Keratinocyte (primary cell): ENCODE results near the gene NPHP3. TPM values are rescaled to one million over a fixed set of nuclear protein-coding genes. Genes with fewer than 3 reads are reported as not detected.

Source experiments
- DNase-seq: peaks from one replicate; pipeline ENCODE4 v3.0.0-alpha.2; 2011; ENCODE audit warnings: low read depth, missing footprints, low spot score
- FAIRE-seq: peaks from 2 replicates; lab custom pipeline; 2011; peaks lifted over from hg19 to GRCh38; lab: Jason Lieb, UNC
- H2AFZ ChIP-seq: 2 replicates; pipeline ENCODE4 v1.6.0; 2012; ENCODE audit warnings: low read length, control low read depth, inconsistent platforms; ENCODE audit not compliant: control insufficient read depth
- H3K27ac ChIP-seq: 2 replicates; pipeline ENCODE4 v1.5.1; 2011; ENCODE audit warnings: low read length; ENCODE audit not compliant: control insufficient read depth, insufficient read depth
- H3K27me3 ChIP-seq: 3 replicates; pipeline ENCODE4 v1.6.0; 2011; ENCODE audit warnings: low read length; ENCODE audit not compliant: control insufficient read depth, insufficient read depth; ENCODE audit errors: extremely low read depth
- H3K36me3 ChIP-seq, 2 experiments: 2 replicates in 1 of 2; 3 replicates in 1 of 2; pipeline ENCODE4 v1.5.1; 2011; ENCODE audit warnings: low read length in 2 of 2, mild to moderate bottlenecking in 1 of 2; ENCODE audit not compliant: control insufficient read depth in 2 of 2, insufficient read depth in 2 of 2; ENCODE audit errors: extremely low read depth in 1 of 2
- H3K4me1 ChIP-seq: 3 replicates; pipeline ENCODE4 v1.5.1; 2011; ENCODE audit warnings: low read length; ENCODE audit not compliant: control insufficient read depth, insufficient read depth; ENCODE audit errors: extremely low read depth
- H3K4me2 ChIP-seq: 3 replicates; pipeline ENCODE4 v1.6.0; 2011; ENCODE audit warnings: low read depth, low read length; ENCODE audit not compliant: control insufficient read depth, insufficient read depth; ENCODE audit errors: extremely low read depth
- H3K4me3 ChIP-seq, 3 experiments: fragments of 200-600 bp in 1 of 3; sonication (generic) in 1 of 3; 2 replicates in 2 of 3; 3 replicates in 1 of 3; pipeline ENCODE4 v1.5.1; 2011 to 2016; ENCODE audit warnings: low read length in 3 of 3, mild to moderate bottlenecking in 3 of 3, control low read depth in 2 of 3, inconsistent platforms in 1 of 3, low read depth in 1 of 3, mixed read lengths in 1 of 3, mixed run types in 1 of 3, moderate library complexity in 1 of 3; ENCODE audit not compliant: control insufficient read depth in 2 of 3, insufficient read depth in 2 of 3; ENCODE audit errors: extremely low read depth in 1 of 3
- H3K79me2 ChIP-seq: 2 replicates; pipeline ENCODE4 v1.6.0; 2012; ENCODE audit warnings: low read length; ENCODE audit not compliant: control insufficient read depth, insufficient read depth
- H3K9ac ChIP-seq: 3 replicates; pipeline ENCODE4 v1.6.0; 2011; ENCODE audit warnings: low read length; ENCODE audit not compliant: control insufficient read depth, insufficient read depth; ENCODE audit errors: extremely low read depth
- H3K9me1 ChIP-seq: 3 replicates; pipeline ENCODE4 v1.6.0; 2011; ENCODE audit warnings: low read length; ENCODE audit not compliant: control insufficient read depth, insufficient read depth; ENCODE audit errors: extremely low read depth
- H3K9me3 ChIP-seq: 2 replicates; pipeline ENCODE4 v1.5.1; 2012; ENCODE audit warnings: low read depth, low read length; ENCODE audit not compliant: control insufficient read depth
- H4K20me1 ChIP-seq: 3 replicates; pipeline ENCODE4 v1.6.0; 2011; ENCODE audit warnings: low read length; ENCODE audit not compliant: control insufficient read depth, insufficient read depth; ENCODE audit errors: extremely low read depth
- EZH2 ChIP-seq: IDR thresholded peaks from one replicate; pipeline ENCODE4 v1.6.1; 2012; ENCODE audit warnings: inconsistent platforms, mild to moderate bottlenecking, low read length, moderate library complexity
- dilution Hi-C: fragments of 300-500 bp; cut with MboI; formaldehyde crosslinking; loops from one replicate; pipeline ENCODE4 v1.7.0; 2020; ENCODE audit warnings: low sequenced_read_pairs; ENCODE audit not compliant: extremely low pct_ligation_motif_present
- polyA plus RNA-seq, 5 experiments: library from polyadenylated mRNA; depleted of rRNA in 3 of 5; stranded (reverse) in 3 of 5; stranded (forward) in 1 of 5; unstranded in 1 of 5; fragments of >200 nt; gene quantifications; 1 replicate in 1 of 5; 2 replicates in 3 of 5; 3 replicates in 1 of 5; pipeline versions ENCODE4 v1.2.1 to v1.2.3, GENCODE V29; 2011 to 2012; ENCODE audit warnings: missing spikeins in 2 of 5, low read depth in 1 of 5, low replicate concordance in 1 of 5
- TF ChIP-seq, protein P1 (sequence below), 3 experiments: IDR thresholded peaks in 1 of 3; conservative IDR thresholded peaks in 1 of 3; optimal IDR thresholded peaks in 1 of 3; 2 replicates in 2 of 3; 3 replicates in 1 of 3; pipeline versions ENCODE3 to v1.5.1; 2011; ENCODE audit warnings: low read length in 3 of 3, mild to moderate bottlenecking in 3 of 3, moderate library complexity in 2 of 3, control low read depth in 1 of 3, inconsistent platforms in 1 of 3; ENCODE audit not compliant: insufficient read depth in 2 of 3; ENCODE audit errors: extremely low read depth in 1 of 3

Gene NPHP3
- polyA plus RNA-seq, 1 donor (not counting 4 experiments of a cell fraction or from before 2014, with no cell fraction given): 22.4 TPM

DNA sequence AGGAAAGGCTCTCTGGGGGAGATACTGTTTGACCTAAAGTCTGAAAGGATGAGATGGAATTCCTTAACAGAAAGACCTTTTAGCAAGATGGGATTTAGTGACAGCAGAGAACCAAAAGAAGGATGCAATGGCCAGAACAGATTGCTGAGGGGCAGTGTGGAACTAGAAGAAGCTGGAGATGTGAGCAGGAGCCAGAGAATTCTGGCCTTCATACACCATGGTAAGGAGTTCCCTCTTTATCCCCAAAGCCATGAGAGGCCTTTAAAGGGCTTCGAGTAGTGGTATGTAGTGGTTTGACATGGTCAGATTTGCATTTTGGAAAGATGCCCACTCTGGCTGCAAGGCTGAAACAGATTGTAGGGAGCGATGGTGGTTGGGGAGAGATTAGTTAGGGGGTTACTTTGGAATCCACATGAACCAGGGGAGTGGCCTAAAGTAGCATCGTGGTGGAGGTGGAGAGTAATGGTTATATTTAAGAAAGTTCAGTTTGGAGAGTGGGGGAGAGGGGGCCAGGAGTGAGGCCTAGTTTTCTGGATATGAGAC lies 34.0 kb upstream of the NPHP3 start:
- Histone ChIP-seq H3K9me1 (no peaks in the 10 kb centered on the region), H4K20me1 (no peaks in the 10 kb centered on the region), H3K4me3 (no peak overlapping the region), H3K4me1 (no peaks in the 10 kb centered on the region), H3K9ac (no peak overlapping the region), H3K9me3 (no peaks in the 10 kb centered on the region), H3K36me3 (no peaks in the 10 kb centered on the region), H3K27ac (no peak overlapping the region), H2AFZ (no peak overlapping the region), H3K79me2 (no peaks in the 10 kb centered on the region), H3K4me2 (no peak overlapping the region), H3K27me3 (no peaks in the 10 kb centered on the region)
- no peak for FAIRE-seq
- TF ChIP-seq EZH2: no peak
- TF ChIP-seq, protein P1, sequence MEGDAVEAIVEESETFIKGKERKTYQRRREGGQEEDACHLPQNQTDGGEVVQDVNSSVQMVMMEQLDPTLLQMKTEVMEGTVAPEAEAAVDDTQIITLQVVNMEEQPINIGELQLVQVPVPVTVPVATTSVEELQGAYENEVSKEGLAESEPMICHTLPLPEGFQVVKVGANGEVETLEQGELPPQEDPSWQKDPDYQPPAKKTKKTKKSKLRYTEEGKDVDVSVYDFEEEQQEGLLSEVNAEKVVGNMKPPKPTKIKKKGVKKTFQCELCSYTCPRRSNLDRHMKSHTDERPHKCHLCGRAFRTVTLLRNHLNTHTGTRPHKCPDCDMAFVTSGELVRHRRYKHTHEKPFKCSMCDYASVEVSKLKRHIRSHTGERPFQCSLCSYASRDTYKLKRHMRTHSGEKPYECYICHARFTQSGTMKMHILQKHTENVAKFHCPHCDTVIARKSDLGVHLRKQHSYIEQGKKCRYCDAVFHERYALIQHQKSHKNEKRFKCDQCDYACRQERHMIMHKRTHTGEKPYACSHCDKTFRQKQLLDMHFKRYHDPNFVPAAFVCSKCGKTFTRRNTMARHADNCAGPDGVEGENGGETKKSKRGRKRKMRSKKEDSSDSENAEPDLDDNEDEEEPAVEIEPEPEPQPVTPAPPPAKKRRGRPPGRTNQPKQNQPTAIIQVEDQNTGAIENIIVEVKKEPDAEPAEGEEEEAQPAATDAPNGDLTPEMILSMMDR (optimal IDR thresholded peaks at IDR 0.05 in 1 of 3, IDR thresholded peaks at IDR 0.05 in 1 of 3, conservative IDR thresholded peaks at IDR 0.05 in 1 of 3; ENCODE audit: extremely low read depth in 1 of 3, insufficient read depth in 2 of 3, low read length in 3 of 3): no peak
- no peak for DNase-seq
- dilution Hi-C loops: no loop called here

DNA sequence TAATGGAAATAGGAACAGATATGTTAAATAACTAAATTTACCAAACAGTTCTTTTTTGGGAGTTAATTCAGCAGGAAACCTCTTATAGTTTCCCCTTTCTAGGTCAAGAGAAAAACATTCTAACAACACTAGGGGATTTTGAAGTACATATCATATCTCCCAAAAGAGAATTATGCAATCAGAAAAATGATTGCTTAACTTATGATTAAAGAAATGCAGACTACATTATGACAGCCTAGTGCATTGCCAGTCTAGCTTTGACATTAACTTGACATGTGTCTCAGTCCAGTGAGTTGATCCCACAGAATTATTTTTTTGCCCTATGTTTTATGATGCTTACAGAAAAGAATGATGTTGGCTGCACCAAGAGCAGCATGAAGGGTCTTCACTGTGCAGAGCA lies 31.7 kb upstream of the NPHP3 start:
- no peaks in the 10 kb centered on the region for H3K9me3 ChIP-seq
- H3K9me1 ChIP-seq: no peaks in the 10 kb centered on the region
- TF ChIP-seq, protein P1 (optimal IDR thresholded peaks at IDR 0.05 in 1 of 3, IDR thresholded peaks at IDR 0.05 in 1 of 3, conservative IDR thresholded peaks at IDR 0.05 in 1 of 3; ENCODE audit: extremely low read depth in 1 of 3, insufficient read depth in 2 of 3, low read length in 3 of 3): no peak
- no peak for TF ChIP-seq EZH2
- dilution Hi-C loops: no loop called here
- H3K4me3 ChIP-seq: no peak overlapping the region
- no peak for FAIRE-seq
- H2AFZ ChIP-seq: no peak overlapping the region
- no peaks in the 10 kb centered on the region for H3K4me1 ChIP-seq
- no peaks in the 10 kb centered on the region for H3K79me2 ChIP-seq
- H3K9ac ChIP-seq: no peak overlapping the region
- H3K36me3 ChIP-seq: no peaks in the 10 kb centered on the region
- no peak for DNase-seq
- no peak overlapping the region for H3K4me2 ChIP-seq
- no peaks in the 10 kb centered on the region for H3K27me3 ChIP-seq
- H3K27ac ChIP-seq: no peak overlapping the region
- no peaks in the 10 kb centered on the region for H4K20me1 ChIP-seq
